ENCODE results near the gene RTL1. TPM values are rescaled to one million over a fixed set of nuclear protein-coding genes. Genes with fewer than 3 reads are reported as not detected.

The RTL1 gene
- total and polyA plus RNA-seq, 10 of the 15 experiments (the other 5 are each of a cell fraction or from before 2014, with no cell fraction given), result not detected

GRCh38 chr14:100861937-100862247, 41.6 kb downstream of the RTL1 start (continued):
- TF ChIP-seq PBX3 (IDR thresholded peaks at IDR 0.05; ENCODE audit: insufficient replicate concordance, low read depth, low read length), result no peak
- no peak for TF ChIP-seq SUPT20H (IDR thresholded peaks at IDR 0.05; ENCODE audit: borderline replicate concordance, control insufficient read depth, low read depth, low read length)
- no peak for TF ChIP-seq TBL1XR1 (IDR thresholded peaks at IDR 0.05; ENCODE audit: low read depth, low read length)
- no peak for TF ChIP-seq BHLHE40 (IDR thresholded peaks at IDR 0.05; ENCODE audit: borderline replicate concordance in 1 of 2, low read depth in 2 of 2, low read length in 1 of 2)
- TF ChIP-seq MTA2 (IDR thresholded peaks at IDR 0.05; ENCODE audit: low read depth), result no peak

GRCh38 chr14:100861188-100861936, 42.2 kb downstream of the RTL1 start:
- Histone ChIP-seq H3K9me3 (replicated peaks; ENCODE audit: control insufficient read depth, insufficient read depth, low read length) (no peaks in the 10 kb centered on the region), H3K4me2 (ENCODE audit: control insufficient read depth, insufficient read depth) (no peak overlapping the region), H3K4me1 (ENCODE audit: control insufficient read depth, insufficient read depth, low read length) (no peaks in the 10 kb centered on the region), H3K27ac (ENCODE audit: control insufficient read depth, insufficient read depth) (no peak overlapping the region), H4K20me1 (ENCODE audit: control insufficient read depth, insufficient read depth) (no peaks in the 10 kb centered on the region), H3K36me3 (ENCODE audit: control insufficient read depth in 2 of 2, insufficient read depth in 2 of 2, low read length in 1 of 2) (no peaks in the 10 kb centered on the region), H3K4me3 (no peak overlapping the region), H3K27me3 (replicated peaks in 1 of 2; ENCODE audit: control insufficient read depth in 2 of 2, insufficient read depth in 2 of 2, low read length in 1 of 2) (no peaks in the 10 kb centered on the region), H3K9ac (ENCODE audit: control insufficient read depth, insufficient read depth, low read length) (no peak overlapping the region), H2AFZ (ENCODE audit: control insufficient read depth, low read depth, low read length) (no peak overlapping the region), H3K79me2 (ENCODE audit: control insufficient read depth, insufficient read depth, low read length) (no peaks in the 10 kb centered on the region)
- ATAC-seq, result no peak
- TF ChIP-seq LARP7 (IDR thresholded peaks at IDR 0.05), result no peak
- no peak for TF ChIP-seq SREBF2 (IDR thresholded peaks at IDR 0.05; ENCODE audit: low read length)
- no peak for TF ChIP-seq EZH2 (IDR thresholded peaks at IDR 0.05; ENCODE audit: borderline replicate concordance, control insufficient read depth, low read depth, low read length)
- TF ChIP-seq, protein P1, sequence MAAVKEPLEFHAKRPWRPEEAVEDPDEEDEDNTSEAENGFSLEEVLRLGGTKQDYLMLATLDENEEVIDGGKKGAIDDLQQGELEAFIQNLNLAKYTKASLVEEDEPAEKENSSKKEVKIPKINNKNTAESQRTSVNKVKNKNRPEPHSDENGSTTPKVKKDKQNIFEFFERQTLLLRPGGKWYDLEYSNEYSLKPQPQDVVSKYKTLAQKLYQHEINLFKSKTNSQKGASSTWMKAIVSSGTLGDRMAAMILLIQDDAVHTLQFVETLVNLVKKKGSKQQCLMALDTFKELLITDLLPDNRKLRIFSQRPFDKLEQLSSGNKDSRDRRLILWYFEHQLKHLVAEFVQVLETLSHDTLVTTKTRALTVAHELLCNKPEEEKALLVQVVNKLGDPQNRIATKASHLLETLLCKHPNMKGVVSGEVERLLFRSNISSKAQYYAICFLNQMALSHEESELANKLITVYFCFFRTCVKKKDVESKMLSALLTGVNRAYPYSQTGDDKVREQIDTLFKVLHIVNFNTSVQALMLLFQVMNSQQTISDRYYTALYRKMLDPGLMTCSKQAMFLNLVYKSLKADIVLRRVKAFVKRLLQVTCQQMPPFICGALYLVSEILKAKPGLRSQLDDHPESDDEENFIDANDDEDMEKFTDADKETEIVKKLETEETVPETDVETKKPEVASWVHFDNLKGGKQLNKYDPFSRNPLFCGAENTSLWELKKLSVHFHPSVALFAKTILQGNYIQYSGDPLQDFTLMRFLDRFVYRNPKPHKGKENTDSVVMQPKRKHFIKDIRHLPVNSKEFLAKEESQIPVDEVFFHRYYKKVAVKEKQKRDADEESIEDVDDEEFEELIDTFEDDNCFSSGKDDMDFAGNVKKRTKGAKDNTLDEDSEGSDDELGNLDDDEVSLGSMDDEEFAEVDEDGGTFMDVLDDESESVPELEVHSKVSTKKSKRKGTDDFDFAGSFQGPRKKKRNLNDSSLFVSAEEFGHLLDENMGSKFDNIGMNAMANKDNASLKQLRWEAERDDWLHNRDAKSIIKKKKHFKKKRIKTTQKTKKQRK (IDR thresholded peaks at IDR 0.05; ENCODE audit: low read depth, low read length), result no peak
- no peak for TF ChIP-seq RCOR1 (conservative IDR thresholded peaks at IDR 0.05; ENCODE audit: low read depth, low read length)
- POLR2A ChIA-PET, result no interaction called here
- in situ Hi-C loops (cut with MboI), result no loop called here
- FAIRE-seq, result no peak
- RAD21 ChIA-PET (ENCODE audit: unreplicated experiment), result no interaction called here
- no TSS peak for BruUV-seq (replicated peaks)
- SMC1A ChIA-PET (ENCODE audit: uncharacterized antibody, unreplicated experiment), result no interaction called here
- no peak for DNase-seq (ENCODE audit: low read depth, low spot score)
- CTCF ChIA-PET, result no interaction called here
- WGBS (ENCODE audit: insufficient coverage, insufficient replicate concordance, low lambda C conversion rate, missing lambda C conversion rate), result 39% methylated on average over 16 of the region's 16 CpGs
- intact Hi-C loops (cut with micrococcal nuclease; ENCODE audit: unreplicated experiment), result no loop called here

Measured in GM12878 (cell line).